ENCODE measurements around the gene PTGFRN.
A peak's percentile ranks its signal among the peaks of the same experiment; 100 is the strongest.

The PTGFRN gene

GRCh38 chr1:117001254-117001927, 91.7 kb downstream of the PTGFRN start, which contains the start of gene CD101:
CD101 (plus strand) TSS chr1:117001760; CDS start chr1:117001818, 58 bp downstream.
- peaks cover 5 to 7% of the 10 kb centered on the region in 2 donors for H3K9me3 Mint-ChIP-seq
- ATAC-seq (peak; percentile 96), DNase-seq (peak; percentile 36 to 70)

GRCh38 chr1:117003223-117003875, 93.6 kb downstream of the PTGFRN start:
- H3K4me3 Mint-ChIP-seq = peak overlapping the region; percentile 51 to 69
- DNase-seq (no peak), ATAC-seq (no peak)
- no peaks in the 10 kb centered on the region for H3K27me3 Mint-ChIP-seq
- H3K4me1 Mint-ChIP-seq = peaks cover 80% of the 10 kb centered on the region
- peak overlapping the region; percentile 41 to 72 for H3K27ac Mint-ChIP-seq
- H3K9me3 Mint-ChIP-seq = peaks cover 5 to 7% of the 10 kb centered on the region in 2 donors

More at GRCh38 chr1:117001254-117001927, 91.7 kb downstream of the PTGFRN start, which contains the start of gene CD101:
- no peaks in the 10 kb centered on the region for H3K27me3 Mint-ChIP-seq
- H3K27ac Mint-ChIP-seq = peak within 1 kb of the TSS; percentile 83 to 89
- H3K4me1 Mint-ChIP-seq = peaks cover 65% of the 10 kb centered on the region
- H3K4me3 Mint-ChIP-seq = peak within 1 kb of the TSS; percentile 55 to 68

GRCh38 chr1:117007719-117008013, 98.0 kb downstream of the PTGFRN start:
- DNase-seq (no peak), ATAC-seq (peak; percentile 56)
- H3K4me3 Mint-ChIP-seq = peak overlapping the region; percentile 61 to 62
- no peaks in the 10 kb centered on the region for H3K27me3 Mint-ChIP-seq
- no peaks in the 10 kb centered on the region for H3K9me3 Mint-ChIP-seq
- peaks cover 71% of the 10 kb centered on the region for H3K4me1 Mint-ChIP-seq
- peak overlapping the region; percentile 91 to 94 for H3K27ac Mint-ChIP-seq

- Mint-ChIP-seq H3K27ac (peak overlapping the region; percentile 77 to 84), H3K4me1 (peaks cover 68% of the 10 kb centered on the region), H3K27me3 (no peaks in the 10 kb centered on the region), H3K9me3 (no peaks in the 10 kb centered on the region), H3K4me3 (peak overlapping the region; percentile 53 to 63)
- DNase-seq (no peak), ATAC-seq (no peak)
Measured at GRCh38 chr1:117008656-117009055, 98.9 kb downstream of the PTGFRN start.

GRCh38 chr1:117009132-117009531, 99.4 kb downstream of the PTGFRN start:
- peaks cover 71% of the 10 kb centered on the region for H3K4me1 Mint-ChIP-seq
- DNase-seq = peak in 1 of 2 donors; percentile 43
- peak; percentile 73 for ATAC-seq
- H3K27ac Mint-ChIP-seq = peak overlapping the region; percentile 93 to 94
- no peaks in the 10 kb centered on the region for H3K27me3 Mint-ChIP-seq
- H3K4me3 Mint-ChIP-seq = peak overlapping the region; percentile 53 to 63
- no peaks in the 10 kb centered on the region for H3K9me3 Mint-ChIP-seq

GRCh38 chr1:117010310-117010969, 100.7 kb downstream of the PTGFRN start:
- H3K4me1 Mint-ChIP-seq = peaks cover 68% of the 10 kb centered on the region
- no peak for DNase-seq
- peak overlapping the region in 1 of 2 donors; percentile 49 for H3K27ac Mint-ChIP-seq
- H3K4me3 Mint-ChIP-seq = no peak overlapping the region
- no peak for ATAC-seq
- H3K27me3 Mint-ChIP-seq = no peaks in the 10 kb centered on the region
- no peaks in the 10 kb centered on the region for H3K9me3 Mint-ChIP-seq

- no peak overlapping the region for H3K4me3 Mint-ChIP-seq
- ATAC-seq (no peak), DNase-seq (no peak)
- no peak overlapping the region for H3K27ac Mint-ChIP-seq
- peaks cover 64% of the 10 kb centered on the region for H3K4me1 Mint-ChIP-seq
- H3K27me3 Mint-ChIP-seq = no peaks in the 10 kb centered on the region
- no peaks in the 10 kb centered on the region for H3K9me3 Mint-ChIP-seq
Measured at GRCh38 chr1:117011334-117011733, 101.6 kb downstream of the PTGFRN start.

- no peaks in the 10 kb centered on the region for H3K9me3 Mint-ChIP-seq
- no peak overlapping the region for H3K4me3 Mint-ChIP-seq
- ATAC-seq = no peak
- peaks cover 68% of the 10 kb centered on the region for H3K4me1 Mint-ChIP-seq
- no peak for DNase-seq
- H3K27me3 Mint-ChIP-seq = no peaks in the 10 kb centered on the region
- no peak overlapping the region for H3K27ac Mint-ChIP-seq
Measured at GRCh38 chr1:117013309-117013858, 103.7 kb downstream of the PTGFRN start.

- peak overlapping the region; percentile 4 to 15 for H3K4me3 Mint-ChIP-seq
- DNase-seq (peak in 1 of 2 donors; percentile 31), ATAC-seq (peak; percentile 83)
- H3K27ac Mint-ChIP-seq = peak overlapping the region in 1 of 2 donors; percentile 3
- H3K4me1 Mint-ChIP-seq = peaks cover 63% of the 10 kb centered on the region
- no peaks in the 10 kb centered on the region for H3K27me3 Mint-ChIP-seq
- no peaks in the 10 kb centered on the region for H3K9me3 Mint-ChIP-seq
Measured at GRCh38 chr1:117014209-117014608, 104.5 kb downstream of the PTGFRN start.

GRCh38 chr1:117015724-117016123, 106.0 kb downstream of the PTGFRN start:
- Mint-ChIP-seq H3K27ac (peak overlapping the region in 1 of 2 donors; percentile 11), H3K4me1 (peaks cover 54% of the 10 kb centered on the region), H3K4me3 (no peak overlapping the region), H3K27me3 (no peaks in the 10 kb centered on the region), H3K9me3 (peaks cover 0 to 5% of the 10 kb centered on the region in 2 donors)
- no peak for ATAC-seq
- no peak for DNase-seq

- H3K27ac Mint-ChIP-seq = no peak overlapping the region
- no peak for DNase-seq
- no peak overlapping the region for H3K4me3 Mint-ChIP-seq
- peak; percentile 22 for ATAC-seq
- H3K27me3 Mint-ChIP-seq = no peaks in the 10 kb centered on the region
- H3K9me3 Mint-ChIP-seq = peaks cover 0 to 5% of the 10 kb centered on the region in 2 donors
- peaks cover 48% of the 10 kb centered on the region for H3K4me1 Mint-ChIP-seq
Measured at GRCh38 chr1:117017062-117017461, 107.3 kb downstream of the PTGFRN start.

- peak overlapping the region in 1 of 2 donors; percentile 7 for H3K27ac Mint-ChIP-seq
- DNase-seq (no peak), ATAC-seq (no peak)
Measured at GRCh38 chr1:117017648-117018047, 107.9 kb downstream of the PTGFRN start.

GRCh38 chr1:117020526-117021156, 110.9 kb downstream of the PTGFRN start:
- DNase-seq = no peak
- H3K9me3 Mint-ChIP-seq = peaks cover 0 to 5% of the 10 kb centered on the region in 2 donors
- H3K27ac Mint-ChIP-seq = peak overlapping the region in 1 of 2 donors; percentile 23
- H3K27me3 Mint-ChIP-seq = no peaks in the 10 kb centered on the region
- no peak overlapping the region for H3K4me3 Mint-ChIP-seq
- H3K4me1 Mint-ChIP-seq = peaks cover 25% of the 10 kb centered on the region
- ATAC-seq = no peak

More at GRCh38 chr1:117017648-117018047, 107.9 kb downstream of the PTGFRN start:
- H3K27me3 Mint-ChIP-seq = no peaks in the 10 kb centered on the region
- peaks cover 0 to 5% of the 10 kb centered on the region in 2 donors for H3K9me3 Mint-ChIP-seq
- H3K4me1 Mint-ChIP-seq = peaks cover 48% of the 10 kb centered on the region
- no peak overlapping the region for H3K4me3 Mint-ChIP-seq

GRCh38 chr1:117022114-117022513, 112.4 kb downstream of the PTGFRN start:
- peaks cover 0 to 5% of the 10 kb centered on the region in 2 donors for H3K9me3 Mint-ChIP-seq

GRCh38 chr1:117025568-117025967, 115.9 kb downstream of the PTGFRN start:
- DNase-seq (no peak), ATAC-seq (no peak)
- peaks cover 7% of the 10 kb centered on the region for H3K4me1 Mint-ChIP-seq
- no peaks in the 10 kb centered on the region for H3K9me3 Mint-ChIP-seq
- H3K27me3 Mint-ChIP-seq = no peaks in the 10 kb centered on the region
- H3K27ac Mint-ChIP-seq = no peak overlapping the region
- no peak overlapping the region for H3K4me3 Mint-ChIP-seq

More at GRCh38 chr1:117022114-117022513, 112.4 kb downstream of the PTGFRN start:
- Mint-ChIP-seq H3K4me3 (no peak overlapping the region), H3K27me3 (no peaks in the 10 kb centered on the region), H3K4me1 (peaks cover 15% of the 10 kb centered on the region), H3K27ac (no peak overlapping the region)
- ATAC-seq = no peak
- DNase-seq = no peak
